Calu3 (cell line): ENCODE data around the gene KCNA3. TPM values are rescaled to one million over a fixed set of nuclear protein-coding genes. Genes with fewer than 3 reads are reported as not detected.

Experiments used
- BruUV-seq: library from RNA; stranded (reverse); fragments of 400-500 nt; replicated peaks from 2 replicates; lab custom pipeline; 2021; lab: Mats Ljungman, UMichigan
- CTCF ChIA-PET: fragments of 300-600 bp; sonication (Branson Sonifier 250); formaldehyde crosslinking; loops from one replicate; lab custom pipeline; 2022; ENCODE audit warnings: antibody characterized with exemption; lab: Charles Lee
- DNase-seq: peaks from one replicate; pipeline ENCODE4 v3.0.0; 2022
- H3K27ac Mint-ChIP-seq: one replicate; pipeline ENCODE4 v1.8.0; 2022; ENCODE audit warnings: mixed read lengths; ENCODE audit not compliant: unreplicated experiment
- H3K27me3 Mint-ChIP-seq: one replicate; pipeline ENCODE4 v1.8.0; 2022; ENCODE audit warnings: mixed read lengths; ENCODE audit not compliant: unreplicated experiment
- H3K36me3 Mint-ChIP-seq: one replicate; pipeline ENCODE4 v1.8.0; 2022; ENCODE audit warnings: mild to moderate bottlenecking, moderate library complexity, mixed read lengths; ENCODE audit not compliant: insufficient read depth, unreplicated experiment
- H3K4me1 Mint-ChIP-seq: one replicate; pipeline ENCODE4 v1.8.0; 2022; ENCODE audit warnings: mild to moderate bottlenecking, low read depth, mixed read lengths; ENCODE audit not compliant: unreplicated experiment
- H3K4me3 Mint-ChIP-seq: one replicate; pipeline ENCODE4 v1.8.0; 2022; ENCODE audit warnings: mild to moderate bottlenecking, low read depth, moderate library complexity, mixed read lengths; ENCODE audit not compliant: unreplicated experiment
- H3K9me3 Mint-ChIP-seq: one replicate; pipeline ENCODE4 v1.8.0; 2022; ENCODE audit warnings: low read depth, mixed read lengths; ENCODE audit not compliant: unreplicated experiment
- CTCF ChIP-seq: fragments of 200-600 bp; IDR thresholded peaks from one replicate; pipeline ENCODE4 v1.8.0; 2022; ENCODE audit warnings: antibody characterized with exemption; ENCODE audit not compliant: unreplicated experiment
- intact Hi-C: fragments of 100-400 bp; cut with micrococcal nuclease; formaldehyde crosslinking; loops from one replicate; pipeline ENCODE4 v1.10.0; 2022; ENCODE audit not compliant: unreplicated experiment
- total RNA-seq: library from RNA; stranded (reverse); gene quantifications from 2 replicates; pipeline ENCODE4 v1.2.3, GENCODE V29; 2022

Gene KCNA3
- total RNA-seq, 1 experiment from 2014 or later, result not detected

DNA sequence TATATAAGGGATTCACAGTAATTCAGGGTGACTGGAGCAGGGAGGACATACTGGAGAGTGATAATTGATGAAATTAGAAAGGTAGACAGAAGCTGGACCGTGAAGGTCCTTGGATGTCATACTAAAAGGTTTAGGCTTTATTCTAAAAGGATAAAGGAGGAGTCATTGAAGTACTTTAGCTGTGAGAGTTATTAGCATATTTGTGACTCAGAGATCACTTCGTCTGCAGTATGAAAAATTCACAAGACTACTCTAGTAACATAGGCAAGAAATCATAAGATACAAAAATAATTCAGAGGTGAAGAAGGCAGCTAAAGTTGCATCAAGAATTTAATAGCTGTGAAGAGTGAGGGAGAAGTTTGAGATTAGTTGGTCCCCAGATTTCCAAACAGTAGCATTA lies 26.3 kb downstream of the KCNA3 start:
- no peak for DNase-seq
- H3K4me1 Mint-ChIP-seq, result no peaks in the 10 kb centered on the region
- H3K36me3 Mint-ChIP-seq, result no peaks in the 10 kb centered on the region
- CTCF ChIA-PET, result no interaction called here
- no TSS peak for BruUV-seq
- intact Hi-C loops, result no loop called here
- peaks cover 20% of the 10 kb centered on the region for H3K27me3 Mint-ChIP-seq
- H3K27ac Mint-ChIP-seq, result no peak overlapping the region
- TF ChIP-seq CTCF, result no peak
- H3K4me3 Mint-ChIP-seq, result no peak overlapping the region
- H3K9me3 Mint-ChIP-seq, result no peaks in the 10 kb centered on the region

DNA sequence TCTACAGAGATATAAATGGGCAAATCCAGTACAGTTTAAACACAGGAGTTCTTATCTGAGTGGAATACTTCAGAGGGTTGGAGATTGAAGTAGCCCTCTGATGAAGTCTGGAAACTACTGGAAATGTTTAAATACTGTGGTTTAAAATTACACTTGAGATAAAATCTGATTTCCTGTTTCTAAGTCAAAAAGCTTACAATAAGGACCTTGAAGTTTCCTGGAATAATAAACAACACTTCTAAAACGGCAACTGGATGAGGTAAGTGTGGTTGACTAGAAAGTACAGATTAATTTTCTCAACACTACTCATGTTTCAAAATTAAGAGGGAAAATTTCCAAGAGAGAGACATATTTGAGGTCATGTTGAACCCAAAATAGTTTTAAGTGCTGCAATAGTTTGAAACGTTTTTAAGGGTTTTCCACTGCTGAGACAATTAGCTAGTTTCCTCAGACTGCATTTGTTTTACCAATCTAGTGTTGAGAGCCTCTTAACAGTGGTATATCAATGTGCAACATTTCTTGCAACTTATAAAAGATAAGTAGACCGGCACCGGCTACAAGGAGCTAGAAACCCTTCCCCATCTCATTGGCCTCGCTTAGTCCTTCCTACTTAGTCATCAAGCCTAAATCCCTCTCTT lies 27.4 kb downstream of the KCNA3 start:
- no peaks in the 10 kb centered on the region for H3K4me1 Mint-ChIP-seq
- H3K9me3 Mint-ChIP-seq, result no peaks in the 10 kb centered on the region
- H3K4me3 Mint-ChIP-seq, result no peak overlapping the region
- intact Hi-C loops, result no loop called here
- peaks cover 22% of the 10 kb centered on the region for H3K27me3 Mint-ChIP-seq
- no peak for DNase-seq
- no TSS peak for BruUV-seq
- no peak for TF ChIP-seq CTCF
- H3K36me3 Mint-ChIP-seq, result no peaks in the 10 kb centered on the region
- H3K27ac Mint-ChIP-seq, result no peak overlapping the region
- CTCF ChIA-PET, result no interaction called here

GRCh38 chr1:110645821-110646735 lies 28.7 kb downstream of the KCNA3 start:
- H3K4me3 Mint-ChIP-seq, result no peak overlapping the region
- DNase-seq, result no peak
- no peak for TF ChIP-seq CTCF
- no peak overlapping the region for H3K27ac Mint-ChIP-seq
- no peaks in the 10 kb centered on the region for H3K36me3 Mint-ChIP-seq
- peaks cover 35% of the 10 kb centered on the region for H3K27me3 Mint-ChIP-seq
- intact Hi-C loops, result no loop called here
- no TSS peak for BruUV-seq
- H3K9me3 Mint-ChIP-seq, result no peaks in the 10 kb centered on the region
- no peaks in the 10 kb centered on the region for H3K4me1 Mint-ChIP-seq
- CTCF ChIA-PET, result interaction anchor here (1.5 kb wide), 1 partner anchor 27 kb away, joined by 7 read pairs; no protein-coding TSS in a partner anchor

DNA sequence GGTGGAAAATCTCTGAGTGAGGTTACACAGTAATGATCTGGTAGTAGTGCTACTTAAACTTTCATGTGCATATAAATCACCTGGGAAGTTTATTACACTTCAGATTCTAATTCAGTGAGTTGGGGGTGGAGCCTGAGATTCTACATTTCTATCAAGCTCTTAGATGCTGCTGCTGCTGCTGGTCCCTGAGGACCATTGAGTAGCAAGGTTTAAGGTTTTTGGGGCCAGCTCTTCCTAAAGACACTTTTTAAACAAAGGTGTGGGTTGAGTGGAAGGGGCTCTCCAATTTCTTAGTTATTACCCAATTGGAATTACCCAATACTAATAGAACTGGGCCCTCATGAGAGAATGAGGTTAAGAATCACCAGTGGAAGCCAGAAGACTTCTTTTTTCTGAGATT lies 29.5 kb downstream of the KCNA3 start:
- Mint-ChIP-seq H3K27ac (no peak overlapping the region), H3K4me1 (peaks cover 3% of the 10 kb centered on the region), H3K4me3 (no peak overlapping the region), H3K9me3 (no peaks in the 10 kb centered on the region), H3K36me3 (no peaks in the 10 kb centered on the region), H3K27me3 (peaks cover 44% of the 10 kb centered on the region)
- no peak for DNase-seq
- intact Hi-C loops, result no loop called here
- no TSS peak for BruUV-seq
- TF ChIP-seq CTCF, result no peak
- CTCF ChIA-PET, result interaction anchor here (1.5 kb wide), 1 partner anchor 26 kb away, joined by 7 read pairs; no protein-coding TSS in a partner anchor
